ENCODE data around the gene TGFBI. TPM values are rescaled to one million over a fixed set of nuclear protein-coding genes. Genes with fewer than 3 reads are reported as not detected.
A peak's percentile ranks its signal among the peaks of the same experiment; 100 is the strongest.

TGFBI gene
- polyA plus RNA-seq, 1 experiment, result 2,219 TPM

GRCh38 chr5:135995976-135996375, 32.8 kb upstream of the TGFBI start:
- H3K27ac ChIP-seq (ENCODE audit: low read depth, low read length), result no peak overlapping the region
- H3K9me3 ChIP-seq (ENCODE audit: control insufficient read depth, insufficient read depth, low read length), result no peaks in the 10 kb centered on the region
- TF ChIP-seq CTCF (IDR thresholded peaks at IDR 0.05; ENCODE audit: low read depth, low read length), result no peak
- DNase-seq (ENCODE audit: low read depth, low spot score), result no peak
- H3K4me3 ChIP-seq (ENCODE audit: low read depth, low read length), result no peak overlapping the region
- no peaks in the 10 kb centered on the region for H3K27me3 ChIP-seq (ENCODE audit: control insufficient read depth, insufficient read depth, low read length)
- POLR2A ChIA-PET, result interaction anchor here (0.8 to 2.5 kb wide), 2 partner anchors 10 to 33 kb away, joined by 3 to 7 read pairs; partner anchors contain the start of gene TGFBI
- CTCF ChIA-PET, result interaction anchor here (1.0 kb wide), 1 partner anchor 51 kb away, joined by 5 read pairs; no protein-coding TSS in a partner anchor

- POLR2A ChIA-PET, result interaction anchor here (0.8 to 2.5 kb wide), 2 partner anchors 10 to 32 kb away, joined by 3 to 7 read pairs; partner anchors contain the start of gene TGFBI
- TF ChIP-seq CTCF (IDR thresholded peaks at IDR 0.05; ENCODE audit: low read depth, low read length), result no peak
- no peak for DNase-seq (ENCODE audit: low read depth, low spot score)
Measured at GRCh38 chr5:135996611-135997010, 32.2 kb upstream of the TGFBI start.

GRCh38 chr5:135997673-135998335, 31.0 kb upstream of the TGFBI start:
- H3K9me3 ChIP-seq (ENCODE audit: control insufficient read depth, insufficient read depth, low read length), result no peaks in the 10 kb centered on the region
- H3K27me3 ChIP-seq (ENCODE audit: control insufficient read depth, insufficient read depth, low read length), result no peaks in the 10 kb centered on the region
- DNase-seq (ENCODE audit: low read depth, low spot score), result no peak
- no peak overlapping the region for H3K4me3 ChIP-seq (ENCODE audit: low read depth, low read length)
- CTCF ChIA-PET, result interaction anchor here (0.6 to 1.2 kb wide), 4 partner anchors 20 to 72 kb away, joined by 3 to 4 read pairs (median 3); no protein-coding TSS in a partner anchor
- no peak for TF ChIP-seq CTCF (IDR thresholded peaks at IDR 0.05; ENCODE audit: low read depth, low read length)
- no peak overlapping the region for H3K27ac ChIP-seq (ENCODE audit: low read depth, low read length)
- POLR2A ChIA-PET, result interaction anchor here (2.5 kb wide), 1 partner anchor 8 kb away, joined by 7 read pairs; no protein-coding TSS in a partner anchor

More at GRCh38 chr5:135996611-135997010, 32.2 kb upstream of the TGFBI start:
- CTCF ChIA-PET, result interaction anchor here (1.0 kb wide), 1 partner anchor 51 kb away, joined by 5 read pairs; no protein-coding TSS in a partner anchor
- no peaks in the 10 kb centered on the region for H3K27me3 ChIP-seq (ENCODE audit: control insufficient read depth, insufficient read depth, low read length)
- no peaks in the 10 kb centered on the region for H3K9me3 ChIP-seq (ENCODE audit: control insufficient read depth, insufficient read depth, low read length)
- H3K4me3 ChIP-seq (ENCODE audit: low read depth, low read length), result no peak overlapping the region
- no peak overlapping the region for H3K27ac ChIP-seq (ENCODE audit: low read depth, low read length)

- TF ChIP-seq CTCF (IDR thresholded peaks at IDR 0.05; ENCODE audit: low read depth, low read length), result no peak
- no peak for DNase-seq (ENCODE audit: low read depth, low spot score)
- CTCF ChIA-PET, result interaction anchor here (1.2 kb wide), 1 partner anchor 59 kb away, joined by 4 read pairs; no protein-coding TSS in a partner anchor
- no peak overlapping the region for H3K4me3 ChIP-seq (ENCODE audit: low read depth, low read length)
- H3K27me3 ChIP-seq (ENCODE audit: control insufficient read depth, insufficient read depth, low read length), result no peaks in the 10 kb centered on the region
- peak overlapping the region; percentile 78 for H3K27ac ChIP-seq (ENCODE audit: low read depth, low read length)
- POLR2A ChIA-PET, result interaction anchor here (0.5 to 1.3 kb wide), 2 partner anchors 13 to 30 kb away, joined by 3 read pairs; partner anchors contain the start of gene TGFBI
- H3K9me3 ChIP-seq (ENCODE audit: control insufficient read depth, insufficient read depth, low read length), result no peaks in the 10 kb centered on the region
Measured at GRCh38 chr5:135998889-135999288, 29.9 kb upstream of the TGFBI start.

All from AG04450 (cell line).